Measurements from ENCODE around the gene EIF5A2.

- no peak for TF ChIP-seq EZH2 (IDR thresholded peaks at IDR 0.05; ENCODE audit: borderline replicate concordance, control insufficient read depth, low read depth, low read length)
- TF ChIP-seq SPI1 (IDR thresholded peaks at IDR 0.05; ENCODE audit: borderline replicate concordance, insufficient read depth, low read depth, low read length), result no peak
- TF ChIP-seq USF2 (IDR thresholded peaks at IDR 0.05; ENCODE audit: borderline replicate concordance, low read depth, low read length), result no peak
- no peak for TF ChIP-seq NRF1 (conservative IDR thresholded peaks at IDR 0.05; ENCODE audit: low read depth, low read length)
- TF ChIP-seq CTCF (IDR thresholded peaks at IDR 0.05 in 2 of 3, conservative IDR thresholded peaks at IDR 0.05 in 1 of 3; ENCODE audit: control insufficient read depth in 2 of 3, extremely low read depth in 1 of 3, insufficient read depth in 1 of 3, low read depth in 3 of 3, low read length in 3 of 3), result no peak
- TF ChIP-seq POLR2AphosphoS5 (IDR thresholded peaks at IDR 0.05; ENCODE audit: low read length), result no peak
- no peak for TF ChIP-seq CHD1 (IDR thresholded peaks at IDR 0.05; ENCODE audit: low read depth, low read length)
- no peak for TF ChIP-seq ATF2 (IDR thresholded peaks at IDR 0.05; ENCODE audit: low read length)
- TF ChIP-seq ZZZ3 (IDR thresholded peaks at IDR 0.05; ENCODE audit: control insufficient read depth, insufficient read length, low read depth), result no peak
- no peak for TF ChIP-seq KDM1A (IDR thresholded peaks at IDR 0.05; ENCODE audit: borderline replicate concordance)
- no peak for TF ChIP-seq BMI1 (IDR thresholded peaks at IDR 0.05; ENCODE audit: borderline replicate concordance)
- no peak for TF ChIP-seq PML (IDR thresholded peaks at IDR 0.05; ENCODE audit: low read length)
- no peak for TF ChIP-seq POLR2A (IDR thresholded peaks at IDR 0.05; ENCODE audit: low read depth, low read length)
- no peak for TF ChIP-seq HDGF (IDR thresholded peaks at IDR 0.05)
These were observed 701 bp downstream of the EIF5A2 start for GRCh38 chr3:170907637-170908234.
